Fibroblast of mammary gland (primary cell): Measurements from ENCODE around the gene TNFAIP3.

ENCODE experiments used
- DNase-seq: peaks from one replicate; pipeline ENCODE4 v3.0.0-alpha.2; 2010; ENCODE audit warnings: low read depth
- H3K4me3 ChIP-seq: 2 replicates; pipeline ENCODE4 v1.5.1; 2011; ENCODE audit warnings: low read depth, mild to moderate bottlenecking, low read length, moderate library complexity; ENCODE audit not compliant: control insufficient read depth
- CTCF ChIP-seq: conservative IDR thresholded peaks from 2 replicates; pipeline ENCODE4 v1.5.1; 2011; ENCODE audit warnings: low read depth, low read length, inconsistent platforms; ENCODE audit not compliant: control insufficient read depth, insufficient read depth

The TNFAIP3 gene

GRCh38 chr6:137927777-137928218, 60.7 kb downstream of the TNFAIP3 start:
- TF ChIP-seq CTCF, result no peak
- H3K4me3 ChIP-seq, result no peak overlapping the region
- DNase-seq, result no peak

GRCh38 chr6:137928286-137928685, 61.2 kb downstream of the TNFAIP3 start:
- TF ChIP-seq CTCF, result no peak
- no peak overlapping the region for H3K4me3 ChIP-seq
- DNase-seq, result no peak

GRCh38 chr6:137931849-137932465, 64.9 kb downstream of the TNFAIP3 start:
- DNase-seq, result no peak
- no peak for TF ChIP-seq CTCF
- H3K4me3 ChIP-seq, result no peak overlapping the region
